ENCODE results near the gene GNG4. TPM values are rescaled to one million over a fixed set of nuclear protein-coding genes. Genes with fewer than 3 reads are reported as not detected.

Gene GNG4
- total and polyA plus RNA-seq, 2 of the 4 experiments (the other 2 are of a cell fraction): 0.18 to 0.29 TPM

DNA sequence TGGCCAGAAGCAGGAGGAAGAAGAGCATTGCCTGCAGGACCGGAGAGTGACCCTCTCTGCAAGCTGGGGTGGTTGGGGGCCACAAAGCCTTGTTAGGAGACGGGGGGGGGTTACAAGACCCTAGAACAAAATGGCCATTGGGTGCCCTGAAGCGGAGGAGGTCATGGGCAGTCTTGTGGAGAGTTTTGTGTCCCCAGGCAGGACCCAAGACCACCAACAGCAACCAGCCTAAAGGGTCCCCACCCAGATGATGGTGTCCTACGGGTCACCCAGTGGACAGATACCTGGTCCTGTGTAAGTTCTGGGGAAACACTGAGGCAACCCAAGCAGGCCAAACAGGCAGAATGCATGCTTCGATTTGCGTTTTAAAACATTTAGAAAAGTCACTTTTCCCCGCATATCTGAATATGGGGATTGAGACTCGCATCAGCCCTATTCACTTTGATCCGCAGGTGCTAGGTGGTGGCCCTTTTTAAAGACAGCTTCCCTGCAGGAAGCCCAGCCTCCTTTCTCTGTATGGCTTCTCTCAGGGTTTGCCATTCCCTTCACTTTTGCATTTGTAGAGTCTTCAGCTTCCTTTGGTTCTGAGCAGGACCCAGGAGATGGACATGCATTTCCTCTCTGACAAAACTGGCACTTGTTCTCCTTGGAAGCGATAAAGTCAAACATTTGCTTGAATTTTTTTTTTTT is 21.1 kb downstream of the GNG4 start:
- POLR2A ChIA-PET (ENCODE audit: unreplicated experiment): no interaction called here
- H4K5ac ChIP-seq (ENCODE audit: low read depth, low read length): no peak overlapping the region
- no peak overlapping the region for H3K4me3 ChIP-seq (ENCODE audit: insufficient read depth, low read depth, low read length)
- intact Hi-C loops (cut with micrococcal nuclease): no loop called here
- dilution Hi-C loops (cut with HindIII; ENCODE audit: low sequenced_read_pairs, unreplicated experiment): no loop called here
- in situ Hi-C loops (cut with MboI; ENCODE audit: low sequenced_read_pairs): no loop called here
- no peak overlapping the region for H2AK9ac ChIP-seq (replicated peaks; ENCODE audit: low read depth, low read length, poor library complexity)
- H2BK20ac ChIP-seq (ENCODE audit: low read depth, low read length): no peak overlapping the region
- H3K23ac ChIP-seq (ENCODE audit: low read depth, low read length): no peak overlapping the region
- TF ChIP-seq MAFK (IDR thresholded peaks at IDR 0.05; ENCODE audit: low read depth, low read length) (no peak), RAD21 (IDR thresholded peaks at IDR 0.05; ENCODE audit: low read length) (no peak), CEBPB (IDR thresholded peaks at IDR 0.05; ENCODE audit: low read depth, low read length) (no peak), NFE2L2 (IDR thresholded peaks at IDR 0.05; ENCODE audit: low read depth, low read length) (no peak), POLR2A (IDR thresholded peaks at IDR 0.05; ENCODE audit: low read depth, low read length) (no peak), MXI1 (IDR thresholded peaks at IDR 0.05; ENCODE audit: borderline replicate concordance, low read depth, low read length) (no peak), SMC3 (IDR thresholded peaks at IDR 0.05; ENCODE audit: low read depth, low read length) (no peak), MAZ (IDR thresholded peaks at IDR 0.05; ENCODE audit: borderline replicate concordance, low read depth, low read length) (no peak), FOS (IDR thresholded peaks at IDR 0.05; ENCODE audit: low read depth, low read length) (no peak), RFX5 (IDR thresholded peaks at IDR 0.05; ENCODE audit: low read depth, low read length) (no peak), CHD1 (IDR thresholded peaks at IDR 0.05; ENCODE audit: low read depth, low read length) (no peak), BHLHE40 (IDR thresholded peaks at IDR 0.05; ENCODE audit: low read depth, low read length) (no peak), RCOR1 (IDR thresholded peaks at IDR 0.05; ENCODE audit: insufficient replicate concordance, low read length) (no peak)
- TF ChIP-seq, protein P1, sequence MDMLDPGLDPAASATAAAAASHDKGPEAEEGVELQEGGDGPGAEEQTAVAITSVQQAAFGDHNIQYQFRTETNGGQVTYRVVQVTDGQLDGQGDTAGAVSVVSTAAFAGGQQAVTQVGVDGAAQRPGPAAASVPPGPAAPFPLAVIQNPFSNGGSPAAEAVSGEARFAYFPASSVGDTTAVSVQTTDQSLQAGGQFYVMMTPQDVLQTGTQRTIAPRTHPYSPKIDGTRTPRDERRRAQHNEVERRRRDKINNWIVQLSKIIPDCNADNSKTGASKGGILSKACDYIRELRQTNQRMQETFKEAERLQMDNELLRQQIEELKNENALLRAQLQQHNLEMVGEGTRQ (IDR thresholded peaks at IDR 0.05; ENCODE audit: low read depth, low read length): no peak
- TF ChIP-seq, protein P2, sequence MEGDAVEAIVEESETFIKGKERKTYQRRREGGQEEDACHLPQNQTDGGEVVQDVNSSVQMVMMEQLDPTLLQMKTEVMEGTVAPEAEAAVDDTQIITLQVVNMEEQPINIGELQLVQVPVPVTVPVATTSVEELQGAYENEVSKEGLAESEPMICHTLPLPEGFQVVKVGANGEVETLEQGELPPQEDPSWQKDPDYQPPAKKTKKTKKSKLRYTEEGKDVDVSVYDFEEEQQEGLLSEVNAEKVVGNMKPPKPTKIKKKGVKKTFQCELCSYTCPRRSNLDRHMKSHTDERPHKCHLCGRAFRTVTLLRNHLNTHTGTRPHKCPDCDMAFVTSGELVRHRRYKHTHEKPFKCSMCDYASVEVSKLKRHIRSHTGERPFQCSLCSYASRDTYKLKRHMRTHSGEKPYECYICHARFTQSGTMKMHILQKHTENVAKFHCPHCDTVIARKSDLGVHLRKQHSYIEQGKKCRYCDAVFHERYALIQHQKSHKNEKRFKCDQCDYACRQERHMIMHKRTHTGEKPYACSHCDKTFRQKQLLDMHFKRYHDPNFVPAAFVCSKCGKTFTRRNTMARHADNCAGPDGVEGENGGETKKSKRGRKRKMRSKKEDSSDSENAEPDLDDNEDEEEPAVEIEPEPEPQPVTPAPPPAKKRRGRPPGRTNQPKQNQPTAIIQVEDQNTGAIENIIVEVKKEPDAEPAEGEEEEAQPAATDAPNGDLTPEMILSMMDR (conservative IDR thresholded peaks at IDR 0.05; ENCODE audit: low read depth, low read length): no peak
- TF ChIP-seq, protein P3, sequence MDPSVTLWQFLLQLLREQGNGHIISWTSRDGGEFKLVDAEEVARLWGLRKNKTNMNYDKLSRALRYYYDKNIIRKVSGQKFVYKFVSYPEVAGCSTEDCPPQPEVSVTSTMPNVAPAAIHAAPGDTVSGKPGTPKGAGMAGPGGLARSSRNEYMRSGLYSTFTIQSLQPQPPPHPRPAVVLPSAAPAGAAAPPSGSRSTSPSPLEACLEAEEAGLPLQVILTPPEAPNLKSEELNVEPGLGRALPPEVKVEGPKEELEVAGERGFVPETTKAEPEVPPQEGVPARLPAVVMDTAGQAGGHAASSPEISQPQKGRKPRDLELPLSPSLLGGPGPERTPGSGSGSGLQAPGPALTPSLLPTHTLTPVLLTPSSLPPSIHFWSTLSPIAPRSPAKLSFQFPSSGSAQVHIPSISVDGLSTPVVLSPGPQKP (IDR thresholded peaks at IDR 0.05; ENCODE audit: borderline replicate concordance, low read depth, low read length): no peak
- no peak overlapping the region for H3K4ac ChIP-seq (ENCODE audit: low read depth, low read length)
- no peak overlapping the region for H2BK120ac ChIP-seq (ENCODE audit: low read depth, low read length)
- ATAC-seq (ENCODE audit: low read depth): no peak
- no peaks in the 10 kb centered on the region for H3K36me3 ChIP-seq (ENCODE audit: control insufficient read depth, insufficient read depth, low read length)
- H3K4me1 ChIP-seq (ENCODE audit: control insufficient read depth, insufficient read depth, low read length): peaks cover 9% of the 10 kb centered on the region
- H2AFZ ChIP-seq (replicated peaks; ENCODE audit: low read length, poor library complexity): no peak overlapping the region
- no peak for DNase-seq
- H3K9me3 ChIP-seq (ENCODE audit: control insufficient read depth, insufficient read depth, low read length): no peaks in the 10 kb centered on the region
- H2BK5ac ChIP-seq (ENCODE audit: low read depth, low read length, poor library complexity, severe bottlenecking): no peak overlapping the region
- no peak overlapping the region for H2AK5ac ChIP-seq (ENCODE audit: low read depth, low read length)
- H3K9me1 ChIP-seq (ENCODE audit: insufficient read depth, low read length): no peaks in the 10 kb centered on the region
- H4K20me1 ChIP-seq (ENCODE audit: insufficient read depth, low read length): no peaks in the 10 kb centered on the region
- no peak overlapping the region for H4K8ac ChIP-seq (ENCODE audit: low read depth in 2 of 2, low read length in 2 of 2)
- H3K4me2 ChIP-seq (ENCODE audit: low read depth, low read length): no peak overlapping the region
- CTCF ChIA-PET: interaction anchor here (0.6 to 1.0 kb wide), 2 partner anchors 11 to 788 kb away, joined by 3 to 4 read pairs; no protein-coding TSS in a partner anchor
- H2BK15ac ChIP-seq (ENCODE audit: low read depth, low read length): no peak overlapping the region
- BruUV-seq (replicated peaks): no TSS peak
- H3K14ac ChIP-seq (replicated peaks; ENCODE audit: low read depth, low read length): no peak overlapping the region
- 80% methylated on average over 5 of the region's 10 CpGs; no CpG with 5 or more reads in 1 of the 2 experiments for WGBS, 2 experiments (ENCODE audit: extremely low coverage in 2 of 2, insufficient read length in 1 of 2)
- H3K9ac ChIP-seq (ENCODE audit: low read depth, low read length): no peak overlapping the region
- no peak overlapping the region for H4K91ac ChIP-seq (ENCODE audit: insufficient read depth, low read depth, low read length)
- H3K56ac ChIP-seq (ENCODE audit: extremely low read depth, insufficient read depth, low read length): no peak overlapping the region
- H3K27me3 ChIP-seq (ENCODE audit: control insufficient read depth, insufficient read depth, low read length): peaks cover 5% of the 10 kb centered on the region; the same call in 1 of the 2 replicates
- H3K18ac ChIP-seq (ENCODE audit: low read depth, low read length): no peak overlapping the region
- no peak overlapping the region for H3K27ac ChIP-seq (ENCODE audit: insufficient read depth, low read length)
- no peaks in the 10 kb centered on the region for H3K79me1 ChIP-seq (ENCODE audit: low read depth in 1 of 2, low read length in 2 of 2)
